Mesenteric fat pad (tissue), 1 donor: ENCODE data around the gene UNC5CL. TPM values are rescaled to one million over a fixed set of nuclear protein-coding genes. Genes with fewer than 3 reads are reported as not detected.
"Not testable (repeated sequence)": the region's sequence is repeated elsewhere in the genome, so short reads cannot be mapped to it uniquely, and the experiment has no call there.

ENCODE experiments used
- DNase-seq: peaks from one replicate; pipeline ENCODE4 v3.0.0-alpha.2; 2020; ENCODE audit warnings: low spot score
- total RNA-seq: library from RNA; stranded (reverse); fragmentation: NEBNext Ultra II Directional; extraction: Animal tissue kit (Norgen Biotek cat#: 25700); gene quantifications from one replicate; pipeline ENCODE4 v1.2.1, GENCODE V29; 2021
- donor health status: DM: yes; HTN: yes; CAD: no.

Gene UNC5CL
- total RNA-seq, 1 donor from 2014 or later: 0.48 TPM

GRCh38 chr6:41008011-41008410 lies 31.0 kb downstream of the UNC5CL start:
- no peak for DNase-seq

GRCh38 chr6:41006980-41007379 lies 32.0 kb downstream of the UNC5CL start:
- not testable (repeated sequence) for DNase-seq

- DNase-seq: not testable (repeated sequence)
These were observed 32.8 kb downstream of the UNC5CL start for GRCh38 chr6:41006217-41006616.

- no peak for DNase-seq
These were observed 36.9 kb downstream of the UNC5CL start for GRCh38 chr6:41002168-41002567.

- DNase-seq: no peak
These were observed 38.8 kb downstream of the UNC5CL start for GRCh38 chr6:41000248-41000647.

- no peak for DNase-seq
These were observed 39.5 kb downstream of the UNC5CL start for GRCh38 chr6:40999569-40999968.

- no peak for DNase-seq
These were observed 40.4 kb downstream of the UNC5CL start for GRCh38 chr6:40998661-40999060.

- DNase-seq: no peak
These were observed 41.6 kb downstream of the UNC5CL start for GRCh38 chr6:40997234-40997957.

GRCh38 chr6:40996591-40997233 lies 42.3 kb downstream of the UNC5CL start:
- no peak for DNase-seq

- no peak for DNase-seq
These were observed 46.3 kb downstream of the UNC5CL start for GRCh38 chr6:40992746-40993145.

GRCh38 chr6:40990301-40990700 lies 48.7 kb downstream of the UNC5CL start:
- DNase-seq: no peak

- DNase-seq: no peak
These were observed 49.5 kb downstream of the UNC5CL start for GRCh38 chr6:40989204-40990169.

- no peak for DNase-seq
These were observed 50.4 kb downstream of the UNC5CL start for GRCh38 chr6:40988634-40989033.

GRCh38 chr6:40986921-40987819 lies 51.9 kb downstream of the UNC5CL start:
- no peak for DNase-seq

- no peak for DNase-seq
These were observed 52.7 kb downstream of the UNC5CL start for GRCh38 chr6:40986364-40986763.

GRCh38 chr6:40983752-40984151 lies 55.3 kb downstream of the UNC5CL start:
- no peak for DNase-seq

GRCh38 chr6:40982917-40983316 lies 56.1 kb downstream of the UNC5CL start:
- no peak for DNase-seq

GRCh38 chr6:40978687-40979289 lies 60.2 kb downstream of the UNC5CL start:
- no peak for DNase-seq

- DNase-seq: no peak
These were observed 61.3 kb downstream of the UNC5CL start for GRCh38 chr6:40977695-40978094.

- DNase-seq: no peak
These were observed 61.9 kb downstream of the UNC5CL start for GRCh38 chr6:40977085-40977484.
